SU-DHL-6 (cell line): ENCODE data around the gene RAET1G.
"Not testable (repeated sequence)": the region's sequence is repeated elsewhere in the genome, so short reads cannot be mapped to it uniquely, and the experiment has no call there.

Source experiments
- H2AFZ ChIP-seq: fragments of 200-600 bp; sonication (generic); 2 replicates; pipeline ENCODE4 v1.6.1; 2014; ENCODE audit warnings: low read depth, mild to moderate bottlenecking, moderate library complexity, mixed read lengths, antibody characterized with exemption, low read length; ENCODE audit not compliant: severe bottlenecking
- H3F3A ChIP-seq: fragments of 200-600 bp; shearing (Covaris generic); 2 replicates; pipeline ENCODE4 v1.6.0; 2016; ENCODE audit warnings: antibody characterized with exemption, mild to moderate bottlenecking; ENCODE audit not compliant: insufficient read depth
- H3K27ac ChIP-seq: fragments of 200-600 bp; sonication (generic); 2 replicates; pipeline ENCODE4 v1.5.1; 2016; ENCODE audit warnings: low read depth, mild to moderate bottlenecking, low read length, moderate library complexity, mixed read lengths
- H3K27me3 ChIP-seq: fragments of 200-600 bp; sonication (generic), shearing (Covaris generic); 2 replicates; pipeline ENCODE4 v1.6.0; 2014; ENCODE audit warnings: mild to moderate bottlenecking, low read length
- H3K36me3 ChIP-seq: fragments of 200-600 bp; sonication (generic); 2 replicates; pipeline ENCODE4 v1.6.1; 2014; ENCODE audit warnings: mild to moderate bottlenecking, low read length, mixed read lengths
- H3K4me2 ChIP-seq: fragments of 300-600, 200-600 bp; shearing (Covaris generic), sonication (generic); 2 replicates; pipeline ENCODE4 v1.6.0; 2014; ENCODE audit warnings: low read length, low read depth, mild to moderate bottlenecking; ENCODE audit not compliant: poor library complexity, severe bottlenecking
- H3K4me3 ChIP-seq: fragments of 200-600 bp; sonication (generic); 2 replicates; pipeline ENCODE4 v1.5.1; 2014; ENCODE audit warnings: antibody characterized with exemption, low read length, mild to moderate bottlenecking, mixed read lengths; ENCODE audit not compliant: insufficient read depth, poor library complexity, severe bottlenecking
- H3K79me2 ChIP-seq: fragments of 200-600 bp; sonication (generic); 2 replicates; pipeline ENCODE4 v1.6.1; 2014; ENCODE audit warnings: mild to moderate bottlenecking, low read length, moderate library complexity; ENCODE audit not compliant: insufficient read depth
- H3K9ac ChIP-seq: fragments of 200-600 bp; sonication (generic); 2 replicates; pipeline ENCODE4 v1.7.0; 2014; ENCODE audit warnings: mild to moderate bottlenecking, low read length
- H3K9me2 ChIP-seq: fragments of 200-600 bp; sonication (generic); replicated peaks from 2 replicates; pipeline ENCODE4 v1.6.1; 2014; ENCODE audit warnings: low read length; ENCODE audit not compliant: insufficient read depth
- H3K9me3 ChIP-seq: fragments of 200-600 bp; sonication (generic); 2 replicates; pipeline ENCODE4 v1.6.1; 2014; ENCODE audit warnings: low read length, mixed read lengths; ENCODE audit not compliant: insufficient read depth
- H4K20me1 ChIP-seq: fragments of 200-600 bp; sonication (generic); 2 replicates; pipeline ENCODE4 v1.6.1; 2014; ENCODE audit warnings: low read depth, mild to moderate bottlenecking, antibody characterized with exemption, low read length, moderate library complexity, mixed read lengths
- CTCF ChIP-seq: fragments of 200-600 bp; sonication (generic); IDR thresholded peaks from one replicate; pipeline ENCODE4 v1.5.1; 2017; ENCODE audit warnings: antibody characterized with exemption, mild to moderate bottlenecking, low read length, moderate library complexity; ENCODE audit not compliant: insufficient read depth, poor library complexity, severe bottlenecking
- EZH2phosphoT487 ChIP-seq: fragments of 200-600 bp; sonication (generic), shearing (Covaris generic); conservative IDR thresholded peaks from 2 replicates; pipeline ENCODE4 v1.6.1; 2018; ENCODE audit warnings: mild to moderate bottlenecking, antibody characterized with exemption, low read length, moderate library complexity, mixed read lengths

RAET1G gene

GRCh38 chr6:149954328-149954983, 31.5 kb upstream of the RAET1G start:
- H3K9ac ChIP-seq, H3K9me2 ChIP-seq, H3K4me2 ChIP-seq, H3K27ac ChIP-seq, H4K20me1 ChIP-seq, H3K79me2 ChIP-seq, H3F3A ChIP-seq, H3K36me3 ChIP-seq, H3K9me3 ChIP-seq, H2AFZ ChIP-seq, H3K4me3 ChIP-seq, H3K27me3 ChIP-seq: not testable (repeated sequence)

- H3K27me3 ChIP-seq, H2AFZ ChIP-seq, H3K9me3 ChIP-seq: not testable (repeated sequence)
Measured at GRCh38 chr6:149953934-149954327, 31.0 kb upstream of the RAET1G start.

GRCh38 chr6:149953390-149953789, 30.5 kb upstream of the RAET1G start:
- H3K9me2 ChIP-seq, H3K4me2 ChIP-seq, H3K27ac ChIP-seq, H3K27me3 ChIP-seq, H3K4me3 ChIP-seq, H2AFZ ChIP-seq, H4K20me1 ChIP-seq, H3F3A ChIP-seq, H3K9me3 ChIP-seq, H3K79me2 ChIP-seq, H3K9ac ChIP-seq, H3K36me3 ChIP-seq: not testable (repeated sequence)

More at GRCh38 chr6:149953934-149954327, 31.0 kb upstream of the RAET1G start:
- H3K9ac ChIP-seq, H3K27ac ChIP-seq, H3K9me2 ChIP-seq, H3K36me3 ChIP-seq, H3K79me2 ChIP-seq, H3K4me2 ChIP-seq, H3K4me3 ChIP-seq, H3F3A ChIP-seq, H4K20me1 ChIP-seq: not testable (repeated sequence)

GRCh38 chr6:149951626-149952025, 28.7 kb upstream of the RAET1G start:
- no peak overlapping the region for H2AFZ ChIP-seq
- no peak overlapping the region for H3K9ac ChIP-seq
- no peaks in the 10 kb centered on the region for H3F3A ChIP-seq
- no peaks in the 10 kb centered on the region for H3K9me3 ChIP-seq
- H3K27me3 ChIP-seq, result no peaks in the 10 kb centered on the region
- H3K9me2 ChIP-seq, result no peaks in the 10 kb centered on the region
- no peak overlapping the region for H3K4me2 ChIP-seq
- H3K79me2 ChIP-seq, result no peaks in the 10 kb centered on the region
- no peak overlapping the region for H3K4me3 ChIP-seq
- TF ChIP-seq EZH2phosphoT487 (no peak), CTCF (no peak)
- H3K36me3 ChIP-seq, result no peaks in the 10 kb centered on the region
- no peak overlapping the region for H3K27ac ChIP-seq
- H4K20me1 ChIP-seq, result no peaks in the 10 kb centered on the region

- Histone ChIP-seq H3K79me2 (no peaks in the 10 kb centered on the region), H3K9me2 (no peaks in the 10 kb centered on the region), H3K4me2 (no peak overlapping the region), H4K20me1 (no peaks in the 10 kb centered on the region), H3K9ac (no peak overlapping the region), H3F3A (no peaks in the 10 kb centered on the region), H3K36me3 (no peaks in the 10 kb centered on the region), H3K9me3 (no peaks in the 10 kb centered on the region), H3K27ac (no peak overlapping the region), H2AFZ (no peak overlapping the region), H3K27me3 (no peaks in the 10 kb centered on the region), H3K4me3 (no peak overlapping the region)
- no peak for TF ChIP-seq CTCF
- TF ChIP-seq EZH2phosphoT487, result no peak
Measured at GRCh38 chr6:149951096-149951495, 28.2 kb upstream of the RAET1G start.
